Inflammatory macrophage (primary cell): ENCODE data around the gene SMPD1.
"Not testable (repeated sequence)": the region's sequence is repeated elsewhere in the genome, so short reads cannot be mapped to it uniquely, and the experiment has no call there.

Experiments
- DNase-seq, 2 donors: peaks; one replicate each; pipeline ENCODE4 v3.0.0-alpha.2; 2020 to 2022

The SMPD1 gene

GRCh38 chr11:6390718-6391469 lies 620 bp downstream of the SMPD1 start:
- peak; percentile 26 to 42 for DNase-seq

GRCh38 chr11:6391537-6392134 lies 1.4 kb downstream of the SMPD1 start:
- no peak for DNase-seq

- DNase-seq = not testable (repeated sequence)
Measured at GRCh38 chr11:6392251-6392650, 2.0 kb downstream of the SMPD1 start.

GRCh38 chr11:6393989-6394670 lies 3.9 kb downstream of the SMPD1 start:
- no peak for DNase-seq

GRCh38 chr11:6395470-6396060 lies 5.3 kb downstream of the SMPD1 start:
- peak; percentile 15 to 49 for DNase-seq

GRCh38 chr11:6397156-6397555 lies 6.9 kb downstream of the SMPD1 start:
- DNase-seq = no peak

- DNase-seq = no peak
Measured at GRCh38 chr11:6397636-6398035, 7.4 kb downstream of the SMPD1 start.

- no peak for DNase-seq
Measured at GRCh38 chr11:6400431-6401345, 10.4 kb downstream of the SMPD1 start.

GRCh38 chr11:6401464-6401863 lies 11.2 kb downstream of the SMPD1 start:
- no peak for DNase-seq

- no peak for DNase-seq
Measured at GRCh38 chr11:6402061-6402470, 11.8 kb downstream of the SMPD1 start.

GRCh38 chr11:6402561-6402981 lies 12.3 kb downstream of the SMPD1 start:
- DNase-seq = no peak

GRCh38 chr11:6403539-6403938 lies 13.3 kb downstream of the SMPD1 start:
- no peak for DNase-seq

GRCh38 chr11:6404342-6405051 lies 14.2 kb downstream of the SMPD1 start:
- DNase-seq = no peak

GRCh38 chr11:6405052-6405667 lies 14.9 kb downstream of the SMPD1 start:
- DNase-seq = no peak

GRCh38 chr11:6405846-6406245 lies 15.6 kb downstream of the SMPD1 start:
- DNase-seq = no peak

- no peak for DNase-seq
Measured at GRCh38 chr11:6406370-6406769, 16.1 kb downstream of the SMPD1 start.

- no peak for DNase-seq
Measured at GRCh38 chr11:6410695-6411430, 20.6 kb downstream of the SMPD1 start.

GRCh38 chr11:6411594-6412031 lies 21.3 kb downstream of the SMPD1 start:
- no peak for DNase-seq

GRCh38 chr11:6413791-6414201 lies 23.5 kb downstream of the SMPD1 start:
- no peak for DNase-seq

GRCh38 chr11:6414874-6415328 lies 24.6 kb downstream of the SMPD1 start:
- DNase-seq = peak; percentile 68 to 85
